T-cell (primary cell): Measurements from ENCODE around the gene CAMK1D. TPM values are rescaled to one million over a fixed set of nuclear protein-coding genes. Genes with fewer than 3 reads are reported as not detected.

Source experiments
- ATAC-seq, 4 experiments: fragments of 200-7000 bp in 3 of 4; fragments of 150-1000 bp in 1 of 4; cut with Tn5 transposase; replicated peaks in 1 of 4; 1 replicate in 3 of 4; 2 replicates in 1 of 4; pipeline ENCODE4 v1.10.0; 2021; ENCODE audit warnings: moderate library complexity in 3 of 4, mild to moderate bottlenecking in 2 of 4, moderate number of reproducible peaks in 1 of 4
- CTCF ChIA-PET, 2 donors: fragments of 300-600 bp; sonication (Branson Sonifier 250); formaldehyde crosslinking; loops; one replicate each; lab custom pipeline; 2022; ENCODE audit warnings: antibody characterized with exemption in 2 of 2; lab: Charles Lee
- POLR2A ChIA-PET, 2 donors: fragments of 300-600 bp; sonication (Branson Sonifier 250); formaldehyde crosslinking; loops; one replicate each; lab custom pipeline; 2022; ENCODE audit warnings: antibody characterized with exemption in 2 of 2; lab: Charles Lee
- DNase-seq, 35 experiments: peaks; one replicate each; pipeline versions ENCODE4 v3.0.0 to v3.0.0-alpha.2; 2013 to 2023
- H3K27ac ChIP-seq: one replicate; pipeline ENCODE4 v1.5.1; 2013; ENCODE audit warnings: low read length
- H3K27me3 ChIP-seq, 2 experiments: replicated peaks in 1 of 2; 1 replicate in 1 of 2; 2 replicates in 1 of 2; pipeline versions ENCODE4 v1.6.1 to v1.7.0; 2013; ENCODE audit warnings: low read length in 1 of 2, mixed read lengths in 1 of 2; ENCODE audit not compliant: control insufficient read depth in 2 of 2, insufficient read depth in 2 of 2; ENCODE audit errors: extremely low read depth in 1 of 2
- H3K36me3 ChIP-seq, 2 donors: 1 replicate in 1 of 2; 2 replicates in 1 of 2; pipeline versions ENCODE4 v1.6.1 to v1.7.0; 2013; ENCODE audit warnings: low read length in 1 of 2; ENCODE audit not compliant: control insufficient read depth in 2 of 2, insufficient read depth in 1 of 2; ENCODE audit errors: extremely low read depth in 1 of 2
- H3K4me1 ChIP-seq, 2 experiments: 1 replicate in 1 of 2; 2 replicates in 1 of 2; pipeline versions ENCODE4 v1.6.1 to v1.7.0; 2013; ENCODE audit warnings: low read length in 2 of 2, mixed read lengths in 1 of 2; ENCODE audit not compliant: insufficient read depth in 2 of 2, control insufficient read depth in 1 of 2; ENCODE audit errors: extremely low read depth in 1 of 2
- H3K4me3 ChIP-seq, 2 donors: 1 replicate in 1 of 2; 2 replicates in 1 of 2; pipeline versions ENCODE4 v1.5.1 to v1.7.0; 2013; ENCODE audit warnings: mild to moderate bottlenecking in 2 of 2, low read length in 1 of 2, moderate library complexity in 1 of 2; ENCODE audit not compliant: control insufficient read depth in 1 of 2; ENCODE audit errors: extremely low read depth in 1 of 2
- H3K9me3 ChIP-seq: 2 replicates; pipeline ENCODE4 v1.7.0; 2013
- H3K27ac Mint-ChIP-seq, 2 donors: one replicate each; pipeline ENCODE4 v1.8.0; 2020 to 2021; ENCODE audit warnings: mild to moderate bottlenecking in 2 of 2, mixed read lengths in 2 of 2
- H3K27me3 Mint-ChIP-seq, 2 donors: one replicate each; pipeline ENCODE4 v1.8.0; 2021 to 2022; ENCODE audit warnings: mixed read lengths in 2 of 2
- H3K36me3 Mint-ChIP-seq: one replicate; pipeline ENCODE4 v1.8.0; 2021; ENCODE audit warnings: mixed read lengths
- H3K4me1 Mint-ChIP-seq, 3 donors: one replicate each; pipeline ENCODE4 v1.8.0; 2020 to 2022; ENCODE audit warnings: mixed read lengths in 3 of 3, mild to moderate bottlenecking in 1 of 3
- H3K4me3 Mint-ChIP-seq, 3 donors: one replicate each; pipeline ENCODE4 v1.8.0; 2020 to 2022; ENCODE audit warnings: mild to moderate bottlenecking in 3 of 3, mixed read lengths in 3 of 3, moderate library complexity in 3 of 3
- H3K9me3 Mint-ChIP-seq, 3 donors: one replicate each; pipeline ENCODE4 v1.8.0; 2020 to 2022; ENCODE audit warnings: mixed read lengths in 3 of 3
- WGBS: methylation state at CpG from one replicate; pipeline ENCODE4 v1.1.5; 2013; ENCODE audit warnings: missing lambda C conversion rate; ENCODE audit not compliant: insufficient coverage; 5-methylcytosine and 5-hydroxymethylcytosine counted together
- total RNA-seq, 35 experiments: library from RNA in 6 of 35; stranded (reverse) in 6 of 35; fragments of 120-200 nt in 1 of 35; gene quantifications; one replicate each; pipeline versions ENCODE4 v1.2.1 to v1.2.4 and lab custom pipeline; 2013 to 2026

Gene CAMK1D
- total RNA-seq, 5 donors from 2014 or later (not counting 1 experiment from before 2014, with no cell fraction given) = 16.8 to 31.3 (median 23.6) TPM

DNA sequence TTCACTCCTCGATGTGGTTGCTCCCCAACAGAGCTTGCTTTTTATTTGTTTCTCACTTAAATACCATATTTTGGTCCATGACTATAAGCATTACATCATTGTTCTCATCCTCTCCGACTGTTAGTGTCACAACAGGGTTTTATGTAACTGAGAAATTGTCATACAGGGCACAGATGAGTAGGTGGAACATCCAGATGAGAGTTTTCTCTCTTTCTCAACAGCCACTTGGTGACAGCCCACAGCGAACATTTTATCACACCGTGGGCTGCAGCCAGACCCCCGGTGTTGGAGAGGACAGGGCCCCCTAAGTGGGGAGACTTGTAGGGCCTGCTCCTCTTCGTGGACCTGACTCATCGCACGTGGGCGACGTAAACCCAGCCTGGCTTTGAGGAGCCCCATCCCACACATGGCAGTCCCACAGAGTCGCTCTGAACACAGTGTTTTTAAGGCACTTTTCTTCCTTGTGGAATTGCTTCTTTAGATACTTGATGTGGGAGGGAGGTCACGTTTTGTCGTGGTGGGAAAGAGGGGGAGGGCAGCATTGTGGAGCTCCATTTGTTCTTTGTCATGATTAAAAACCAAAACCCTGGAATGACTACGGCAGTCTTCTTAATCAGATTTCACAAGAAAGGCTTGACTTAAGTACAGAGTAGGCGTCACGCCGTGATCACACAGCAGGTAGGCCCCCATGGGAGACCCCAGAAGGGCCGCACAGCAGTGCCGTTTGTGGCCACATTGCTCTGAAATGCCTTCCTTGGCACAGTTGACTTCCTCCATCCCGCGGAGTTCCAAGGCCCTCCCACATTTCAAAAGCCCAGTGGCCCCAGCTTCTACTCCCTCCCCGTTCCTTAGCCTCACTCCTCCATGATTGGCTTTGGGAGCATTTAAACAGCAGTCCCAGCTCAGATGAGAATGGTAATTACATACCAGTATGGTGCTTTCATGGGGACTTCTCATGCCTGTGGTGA is 431.6 kb downstream of the CAMK1D start:
- 67% methylated on average over 9 of the region's 22 CpGs for WGBS
- DNase-seq = no peak
- no peaks in the 10 kb centered on the region for H3K27me3 Mint-ChIP-seq
- no peaks in the 10 kb centered on the region for H3K9me3 Mint-ChIP-seq
- H3K4me3 Mint-ChIP-seq = no peak overlapping the region
- POLR2A ChIA-PET = no interaction called here
- no peak overlapping the region for H3K27ac Mint-ChIP-seq
- Histone ChIP-seq H3K4me3 (no peak overlapping the region), H3K27ac (no peak overlapping the region), H3K4me1 (no peaks in the 10 kb centered on the region), H3K27me3 (no peaks in the 10 kb centered on the region), H3K36me3 (peaks cover 0 to 13% of the 10 kb centered on the region in 2 donors), H3K9me3 (no peaks in the 10 kb centered on the region)
- peaks cover 38% of the 10 kb centered on the region for H3K36me3 Mint-ChIP-seq
- peaks cover 0 to 4% (median 3%) of the 10 kb centered on the region in 3 donors for H3K4me1 Mint-ChIP-seq
- ATAC-seq = no peak
- CTCF ChIA-PET = no interaction called here

DNA sequence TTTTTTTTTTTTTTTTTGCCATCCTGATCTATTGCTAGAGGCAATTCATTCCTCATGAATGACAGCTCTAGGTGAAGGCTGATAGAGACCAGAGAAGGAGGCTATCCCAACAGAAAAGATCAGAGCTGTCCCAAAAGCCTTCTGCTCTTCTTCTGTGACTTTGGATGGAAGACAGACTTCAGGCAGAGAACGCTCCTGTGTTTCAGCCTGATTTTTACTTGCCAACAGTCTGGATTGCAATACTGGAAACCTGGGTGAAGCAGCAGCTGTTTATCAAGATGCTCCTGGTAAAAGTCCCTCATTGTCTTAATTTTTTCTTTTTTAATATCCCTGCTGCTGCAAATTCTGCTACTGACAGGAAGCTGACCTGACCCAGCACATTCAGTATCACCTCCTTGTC is 432.6 kb downstream of the CAMK1D start:
- H3K36me3 ChIP-seq = peaks cover 0 to 13% of the 10 kb centered on the region in 2 donors
- H3K27me3 ChIP-seq = no peaks in the 10 kb centered on the region
- H3K9me3 ChIP-seq = no peaks in the 10 kb centered on the region
- no peak overlapping the region for H3K27ac Mint-ChIP-seq
- H3K27me3 Mint-ChIP-seq = no peaks in the 10 kb centered on the region
- CTCF ChIA-PET = interaction anchor here in 1 of 2 donors (0.6 kb wide), 2 partner anchors 104 to 394 kb away, joined by 3 to 4 read pairs; no protein-coding TSS in a partner anchor
- no peak overlapping the region for H3K4me3 ChIP-seq
- peaks cover 0 to 4% (median 3%) of the 10 kb centered on the region in 3 donors for H3K4me1 Mint-ChIP-seq
- no peak overlapping the region for H3K4me3 Mint-ChIP-seq
- no peak overlapping the region for H3K27ac ChIP-seq
- DNase-seq (no peak), ATAC-seq (no peak)
- H3K4me1 ChIP-seq = no peaks in the 10 kb centered on the region
- POLR2A ChIA-PET = interaction anchor here in 1 of 2 donors (0.8 kb wide), 1 partner anchor 28 kb away, joined by 3 read pairs; no protein-coding TSS in a partner anchor
- H3K9me3 Mint-ChIP-seq = no peaks in the 10 kb centered on the region
- WGBS = 88% methylated on average over 1 of the region's 1 CpG
- peaks cover 41% of the 10 kb centered on the region for H3K36me3 Mint-ChIP-seq

DNA sequence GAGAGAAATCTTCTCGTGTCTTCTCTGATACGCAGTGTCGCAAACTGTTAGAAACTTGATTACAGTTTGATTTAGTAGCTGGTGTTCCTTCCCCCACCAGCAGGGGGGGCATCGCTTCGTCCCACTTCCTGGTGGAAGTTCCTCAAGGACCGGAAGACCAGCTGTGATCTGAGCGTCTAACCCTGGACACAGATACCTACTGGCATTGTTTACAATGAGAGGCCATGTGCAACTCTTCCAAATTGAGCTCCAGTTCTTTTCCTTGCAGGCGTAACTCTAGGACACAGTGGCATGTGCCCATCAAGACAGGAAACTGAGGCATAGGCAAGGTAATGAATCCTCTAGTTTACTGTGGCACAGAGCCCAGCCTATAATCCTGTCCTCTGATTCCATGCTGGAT is 433.2 kb downstream of the CAMK1D start:
- no peak overlapping the region for H3K4me3 Mint-ChIP-seq
- H3K9me3 ChIP-seq = no peaks in the 10 kb centered on the region
- H3K4me3 ChIP-seq = no peak overlapping the region
- H3K27ac Mint-ChIP-seq = no peak overlapping the region
- ChIA-PET CTCF (interaction anchor here (0.5 to 0.7 kb wide), 5 partner anchors 12 to 438 kb away, joined by 3 to 5 read pairs (median 4); no protein-coding TSS in a partner anchor), POLR2A (interaction anchor here in 1 of 2 donors (0.8 kb wide), 1 partner anchor 27 kb away, joined by 3 read pairs; no protein-coding TSS in a partner anchor)
- 41% methylated on average over 5 of the region's 8 CpGs for WGBS
- DNase-seq (peak in 12 of 35 experiments; percentile 1 to 47 (median 10)), ATAC-seq (no peak)
- peaks cover 39% of the 10 kb centered on the region for H3K36me3 Mint-ChIP-seq
- peaks cover 0 to 4% (median 3%) of the 10 kb centered on the region in 3 donors for H3K4me1 Mint-ChIP-seq
- no peaks in the 10 kb centered on the region for H3K27me3 ChIP-seq
- H3K9me3 Mint-ChIP-seq = no peaks in the 10 kb centered on the region
- H3K36me3 ChIP-seq = peaks cover 0 to 14% of the 10 kb centered on the region in 2 donors
- no peak overlapping the region for H3K27ac ChIP-seq
- H3K27me3 Mint-ChIP-seq = no peaks in the 10 kb centered on the region
- no peaks in the 10 kb centered on the region for H3K4me1 ChIP-seq

DNA sequence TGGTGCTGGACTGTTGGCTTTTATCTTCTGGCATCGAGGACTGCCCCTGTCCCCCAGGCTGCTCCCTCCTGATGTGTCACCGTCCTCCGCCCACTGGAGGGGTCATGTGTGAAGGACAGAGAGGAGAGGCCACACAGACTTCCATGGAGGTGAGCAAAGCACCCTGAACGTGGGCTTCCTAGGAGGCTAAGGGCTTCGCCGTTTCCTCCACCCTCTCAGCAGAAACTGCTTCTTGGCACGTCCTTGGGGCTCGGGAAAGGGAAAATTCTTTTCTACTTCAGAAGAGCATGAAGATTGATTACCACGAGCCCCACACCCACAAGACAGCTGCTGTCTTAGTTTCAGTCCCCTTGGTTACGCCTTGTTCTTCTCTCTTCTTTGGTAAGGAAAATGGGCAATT is 433.9 kb downstream of the CAMK1D start:
- peaks cover 0 to 4% (median 3%) of the 10 kb centered on the region in 3 donors for H3K4me1 Mint-ChIP-seq
- H3K27ac Mint-ChIP-seq = no peak overlapping the region
- Histone ChIP-seq H3K27me3 (no peaks in the 10 kb centered on the region), H3K27ac (no peak overlapping the region), H3K9me3 (no peaks in the 10 kb centered on the region), H3K36me3 (peaks cover 0 to 11% of the 10 kb centered on the region in 2 donors), H3K4me3 (no peak overlapping the region), H3K4me1 (no peaks in the 10 kb centered on the region)
- CTCF ChIA-PET = interaction anchor here in 1 of 2 donors (0.7 kb wide), 2 partner anchors 12 to 384 kb away, joined by 4 to 8 read pairs; no protein-coding TSS in a partner anchor
- no peaks in the 10 kb centered on the region for H3K9me3 Mint-ChIP-seq
- DNase-seq (no peak), ATAC-seq (no peak)
- no peaks in the 10 kb centered on the region for H3K27me3 Mint-ChIP-seq
- POLR2A ChIA-PET = no interaction called here
- no CpG with 5 or more reads among the region's 10 CpGs for WGBS
- H3K36me3 Mint-ChIP-seq = peaks cover 39% of the 10 kb centered on the region
- H3K4me3 Mint-ChIP-seq = no peak overlapping the region

DNA sequence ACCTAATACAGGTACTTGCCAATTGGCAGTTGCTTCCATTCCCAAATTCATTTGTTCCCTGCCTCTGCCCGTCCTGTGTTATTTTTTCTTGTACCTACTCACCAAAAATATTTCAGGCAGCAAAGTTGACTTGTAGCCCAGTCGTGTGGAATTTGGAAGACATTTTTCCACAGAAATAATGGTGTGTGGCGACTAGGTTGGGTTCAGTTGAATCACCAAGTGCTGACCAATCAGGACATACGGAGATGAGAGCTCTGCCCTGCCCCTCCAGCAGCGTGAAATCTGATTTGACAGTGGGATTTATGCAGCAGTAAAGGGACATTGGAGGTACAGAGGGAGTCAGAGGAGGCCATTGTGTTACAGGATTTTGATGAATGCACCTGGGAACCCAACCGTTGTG is 435.3 kb downstream of the CAMK1D start:
- Histone ChIP-seq H3K27me3 (no peaks in the 10 kb centered on the region), H3K27ac (no peak overlapping the region), H3K4me1 (no peaks in the 10 kb centered on the region), H3K4me3 (no peak overlapping the region), H3K9me3 (no peaks in the 10 kb centered on the region), H3K36me3 (peaks cover 0 to 11% of the 10 kb centered on the region in 2 donors)
- 86% methylated on average over 5 of the region's 6 CpGs for WGBS
- DNase-seq (no peak), ATAC-seq (no peak)
- peaks cover 0 to 4% (median 3%) of the 10 kb centered on the region in 3 donors for H3K4me1 Mint-ChIP-seq
- H3K9me3 Mint-ChIP-seq = no peaks in the 10 kb centered on the region
- H3K4me3 Mint-ChIP-seq = no peak overlapping the region
- H3K36me3 Mint-ChIP-seq = peaks cover 40% of the 10 kb centered on the region
- H3K27me3 Mint-ChIP-seq = no peaks in the 10 kb centered on the region
- ChIA-PET CTCF (no interaction called here), POLR2A (no interaction called here)
- no peak overlapping the region for H3K27ac Mint-ChIP-seq

DNA sequence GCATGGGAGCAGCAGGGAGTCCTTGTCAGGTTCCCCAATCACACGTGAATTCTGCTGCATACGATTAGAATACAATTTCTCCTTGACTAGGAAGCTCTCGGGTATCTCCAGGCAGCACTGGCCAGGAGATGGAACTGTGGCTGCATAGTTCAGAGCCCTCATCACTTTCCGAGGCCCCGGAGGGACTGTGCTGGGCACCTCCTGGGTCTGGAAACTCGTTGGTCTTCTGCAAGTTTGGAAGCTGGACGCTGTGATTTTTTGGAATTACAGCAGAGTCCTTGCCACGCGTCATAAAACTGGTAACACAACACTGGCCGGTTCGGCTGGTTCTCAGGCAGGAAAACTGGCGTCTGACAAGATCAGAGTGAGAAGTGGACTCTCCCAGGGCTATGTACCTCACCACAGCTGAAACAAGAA is 436.1 kb downstream of the CAMK1D start:
- ChIA-PET POLR2A (no interaction called here), CTCF (no interaction called here)
- H3K27me3 Mint-ChIP-seq = no peaks in the 10 kb centered on the region
- Histone ChIP-seq H3K9me3 (no peaks in the 10 kb centered on the region), H3K4me3 (no peak overlapping the region), H3K36me3 (peaks cover 0 to 11% of the 10 kb centered on the region in 2 donors), H3K4me1 (no peaks in the 10 kb centered on the region), H3K27ac (no peak overlapping the region), H3K27me3 (no peaks in the 10 kb centered on the region)
- H3K4me3 Mint-ChIP-seq = no peak overlapping the region
- H3K9me3 Mint-ChIP-seq = no peaks in the 10 kb centered on the region
- ATAC-seq (no peak), DNase-seq (no peak)
- 87% methylated on average over 10 of the region's 12 CpGs for WGBS
- H3K4me1 Mint-ChIP-seq = peaks cover 0 to 4% (median 3%) of the 10 kb centered on the region in 3 donors
- no peak overlapping the region for H3K27ac Mint-ChIP-seq
- peaks cover 37% of the 10 kb centered on the region for H3K36me3 Mint-ChIP-seq
